Neural progenitor cell (in vitro differentiated cells): ENCODE results near the gene HIVEP2. TPM values are rescaled to one million over a fixed set of nuclear protein-coding genes. Genes with fewer than 3 reads are reported as not detected.

ENCODE experiments used
- DNase-seq: peaks from one replicate; pipeline ENCODE4 v3.0.0-alpha.2; 2016; ENCODE audit warnings: low spot score
- H2AFZ ChIP-seq: fragments of 200-600 bp; sonication (generic); replicated peaks from 2 replicates; pipeline ENCODE4 v1.6.1; 2016; ENCODE audit warnings: antibody characterized with exemption
- H3F3A ChIP-seq: fragments of 200-600 bp; sonication (generic); 2 replicates; pipeline ENCODE4 v1.6.1; 2016; ENCODE audit warnings: antibody characterized with exemption, low read depth
- H3K27ac ChIP-seq: fragments of 200-600 bp; sonication (generic); 2 replicates; pipeline ENCODE4 v1.5.1; 2016; ENCODE audit warnings: mild to moderate bottlenecking
- H3K27me3 ChIP-seq: fragments of 200-600 bp; sonication (generic); 2 replicates; pipeline ENCODE4 v1.6.1; 2016; ENCODE audit warnings: mild to moderate bottlenecking, moderate library complexity
- H3K36me3 ChIP-seq: fragments of 200-600 bp; sonication (generic); 2 replicates; pipeline ENCODE4 v1.5.1; 2016
- H3K4me1 ChIP-seq: fragments of 200-600 bp; sonication (generic); 2 replicates; pipeline ENCODE4 v1.6.1; 2016; ENCODE audit warnings: mixed run types
- H3K4me2 ChIP-seq: fragments of 200-600 bp; sonication (generic); 2 replicates; pipeline ENCODE4 v1.6.1; 2016
- H3K4me3 ChIP-seq: fragments of 200-600 bp; sonication (generic); 2 replicates; pipeline ENCODE4 v1.5.1; 2016
- H3K79me2 ChIP-seq: fragments of 200-600 bp; sonication (generic); 2 replicates; pipeline ENCODE4 v1.6.1; 2016; ENCODE audit warnings: low read depth
- H3K9ac ChIP-seq: fragments of 200-600 bp; sonication (generic); 2 replicates; pipeline ENCODE4 v1.6.1; 2016
- H3K9me3 ChIP-seq: fragments of 200-600 bp; sonication (generic); 2 replicates; pipeline ENCODE4 v1.5.1; 2016; ENCODE audit warnings: low read depth
- H4K20me1 ChIP-seq: fragments of 200-600 bp; sonication (generic); 2 replicates; pipeline ENCODE4 v1.6.1; 2016; ENCODE audit warnings: low read depth
- H3K27ac Mint-ChIP-seq: 3 replicates; pipeline ENCODE4 v1.8.0; 2021; ENCODE audit warnings: mixed read lengths
- H3K27me3 Mint-ChIP-seq: 2 replicates; pipeline ENCODE4 v1.8.0; 2022; ENCODE audit warnings: low read depth, mild to moderate bottlenecking, inconsistent platforms, moderate library complexity, mixed read lengths; ENCODE audit not compliant: insufficient read depth
- H3K36me3 Mint-ChIP-seq: 3 replicates; pipeline ENCODE4 v1.8.0; 2021; ENCODE audit warnings: mixed read lengths
- H3K4me1 Mint-ChIP-seq: 3 replicates; pipeline ENCODE4 v1.8.0; 2021; ENCODE audit warnings: mixed read lengths
- H3K4me3 Mint-ChIP-seq: 3 replicates; pipeline ENCODE4 v1.8.0; 2021; ENCODE audit warnings: mild to moderate bottlenecking, moderate library complexity, mixed read lengths
- H3K9me3 Mint-ChIP-seq: 3 replicates; pipeline ENCODE4 v1.8.0; 2020; ENCODE audit warnings: mixed read lengths
- CTCF ChIP-seq: fragments of 200-600 bp; sonication (generic); IDR thresholded peaks from 2 replicates; pipeline ENCODE4 v1.5.1; 2017; ENCODE audit warnings: antibody characterized with exemption, mild to moderate bottlenecking
- EZH2 ChIP-seq: fragments of 200-600 bp; sonication (generic); IDR thresholded peaks from 2 replicates; pipeline ENCODE4 v1.6.1; 2017; ENCODE audit warnings: antibody characterized with exemption, mild to moderate bottlenecking, moderate library complexity
- EZH2phosphoT487 ChIP-seq: fragments of 200-600 bp; sonication (generic); IDR thresholded peaks from 2 replicates; pipeline ENCODE4 v1.6.1; 2017; ENCODE audit warnings: antibody characterized with exemption
- total RNA-seq: library from RNA; depleted of rRNA; stranded (reverse); fragments of >200 nt; gene quantifications from 2 replicates; pipeline ENCODE4 v1.2.3, GENCODE V29; 2015; ENCODE audit warnings: low replicate concordance

Gene HIVEP2
- total RNA-seq, 1 donor from 2014 or later: 2.1 TPM

DNA sequence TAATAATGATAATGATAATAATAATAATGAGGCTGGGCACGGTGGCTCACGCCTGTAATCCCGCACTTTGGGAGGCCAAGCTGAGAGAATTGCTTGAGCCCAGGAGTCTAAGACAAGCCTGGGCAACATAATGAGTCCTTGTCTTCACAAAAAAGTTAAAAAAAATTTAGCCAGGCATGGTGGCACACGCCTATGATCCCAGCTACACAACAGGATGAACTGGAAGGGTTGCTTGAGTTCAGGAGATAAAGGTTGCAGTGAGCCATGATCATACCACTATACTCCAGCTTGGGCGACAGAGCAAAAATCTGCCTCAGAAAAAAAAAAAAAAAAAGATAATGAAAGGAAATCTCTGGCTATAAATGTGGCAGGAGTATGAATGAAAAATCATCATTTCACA lies 213.4 kb downstream of the HIVEP2 start:
- Mint-ChIP-seq H3K9me3 (peaks cover 2% of the 10 kb centered on the region), H3K27ac (no peak overlapping the region), H3K36me3 (no peaks in the 10 kb centered on the region), H3K4me1 (peaks cover 6% of the 10 kb centered on the region), H3K4me3 (no peak overlapping the region), H3K27me3 (no peaks in the 10 kb centered on the region)
- H3K4me2 ChIP-seq: no peak overlapping the region
- H3K36me3 ChIP-seq: no peaks in the 10 kb centered on the region
- H3K4me3 ChIP-seq: no peak overlapping the region
- DNase-seq: no peak
- H3K9ac ChIP-seq: no peak overlapping the region
- no peaks in the 10 kb centered on the region for H3K79me2 ChIP-seq
- H3K4me1 ChIP-seq: no peaks in the 10 kb centered on the region
- no peaks in the 10 kb centered on the region for H3K9me3 ChIP-seq
- H2AFZ ChIP-seq: no peak overlapping the region
- H3F3A ChIP-seq: no peaks in the 10 kb centered on the region
- no peak overlapping the region for H3K27ac ChIP-seq
- no peaks in the 10 kb centered on the region for H3K27me3 ChIP-seq
- H4K20me1 ChIP-seq: no peaks in the 10 kb centered on the region
- TF ChIP-seq CTCF (no peak), EZH2 (no peak), EZH2phosphoT487 (no peak)

DNA sequence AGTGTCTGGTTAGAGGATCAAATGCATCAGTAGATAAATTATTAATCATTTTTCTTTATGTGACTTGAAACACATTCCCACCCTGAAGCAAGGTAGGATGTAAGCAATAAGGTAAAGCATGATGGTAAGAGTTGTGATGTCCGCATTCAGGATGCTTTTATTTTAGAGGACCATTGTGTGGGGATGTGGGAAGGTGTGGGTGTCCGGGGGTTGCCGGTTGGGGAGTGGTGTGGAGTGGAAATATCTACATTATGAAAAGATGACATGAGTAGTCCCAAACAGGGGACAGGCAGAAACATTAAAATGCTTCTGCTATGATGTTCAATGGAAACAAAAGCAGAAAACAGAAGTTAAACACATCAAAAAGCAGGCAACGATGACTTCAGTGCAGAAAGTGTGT lies 215.4 kb downstream of the HIVEP2 start:
- Histone ChIP-seq H3F3A (no peaks in the 10 kb centered on the region), H3K79me2 (no peaks in the 10 kb centered on the region), H3K9me3 (no peaks in the 10 kb centered on the region), H3K4me2 (no peak overlapping the region), H4K20me1 (no peaks in the 10 kb centered on the region), H3K4me3 (no peak overlapping the region), H3K4me1 (no peaks in the 10 kb centered on the region), H3K27me3 (no peaks in the 10 kb centered on the region), H3K9ac (no peak overlapping the region), H3K36me3 (no peaks in the 10 kb centered on the region), H3K27ac (no peak overlapping the region), H2AFZ (no peak overlapping the region)
- no peak for TF ChIP-seq EZH2phosphoT487
- TF ChIP-seq EZH2: no peak
- no peak for TF ChIP-seq CTCF
- Mint-ChIP-seq H3K9me3 (peaks cover 2% of the 10 kb centered on the region), H3K36me3 (no peaks in the 10 kb centered on the region), H3K4me1 (peaks cover 6% of the 10 kb centered on the region), H3K27ac (no peak overlapping the region), H3K4me3 (no peak overlapping the region), H3K27me3 (no peaks in the 10 kb centered on the region)
- no peak for DNase-seq

DNA sequence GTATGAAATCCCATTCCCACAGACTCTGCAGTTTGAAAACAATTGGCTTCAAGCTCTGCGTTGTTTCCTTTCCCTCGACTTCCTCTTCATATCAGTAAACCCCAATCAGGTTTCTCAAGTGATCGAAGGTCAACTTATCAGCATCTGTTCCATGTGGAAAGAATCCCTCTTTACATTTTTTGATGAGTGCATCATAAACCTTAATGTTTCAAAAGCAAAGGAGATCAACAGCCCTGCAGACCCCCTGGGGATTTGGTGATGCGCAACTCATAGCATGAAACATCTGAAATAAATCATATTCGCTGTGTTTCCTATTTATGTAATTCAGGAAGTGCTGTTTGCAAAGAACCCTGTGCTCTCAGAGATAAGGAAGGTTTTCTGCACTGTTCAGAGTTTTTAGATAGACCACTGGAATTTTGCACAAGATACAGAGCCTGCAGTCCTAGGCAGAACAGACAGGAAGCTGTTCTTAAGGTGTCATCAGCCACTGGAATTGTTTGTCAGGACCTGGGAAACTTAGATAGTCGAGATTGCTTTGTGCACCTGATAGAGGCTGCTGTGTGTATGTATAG lies 216.0 kb downstream of the HIVEP2 start:
- Histone ChIP-seq H4K20me1 (no peaks in the 10 kb centered on the region), H3K27me3 (no peaks in the 10 kb centered on the region), H3K4me1 (no peaks in the 10 kb centered on the region), H3K4me2 (no peak overlapping the region), H2AFZ (no peak overlapping the region), H3K9me3 (no peaks in the 10 kb centered on the region), H3K4me3 (no peak overlapping the region), H3K9ac (no peak overlapping the region), H3F3A (no peaks in the 10 kb centered on the region), H3K36me3 (no peaks in the 10 kb centered on the region), H3K79me2 (no peaks in the 10 kb centered on the region), H3K27ac (no peak overlapping the region)
- peaks cover 2% of the 10 kb centered on the region for H3K9me3 Mint-ChIP-seq
- H3K27ac Mint-ChIP-seq: no peak overlapping the region
- DNase-seq: no peak
- TF ChIP-seq CTCF (no peak), EZH2phosphoT487 (no peak), EZH2 (no peak)
- H3K4me1 Mint-ChIP-seq: peaks cover 6% of the 10 kb centered on the region
- no peak overlapping the region for H3K4me3 Mint-ChIP-seq
- no peaks in the 10 kb centered on the region for H3K27me3 Mint-ChIP-seq
- no peaks in the 10 kb centered on the region for H3K36me3 Mint-ChIP-seq
